ENCODE results near the gene DUSP1. TPM values are rescaled to one million over a fixed set of nuclear protein-coding genes. Genes with fewer than 3 reads are reported as not detected.

The DUSP1 gene
- total RNA-seq, 1 donor from 2014 or later = 84.5 TPM

GRCh38 chr5:172765766-172766286 lies 5.2 kb downstream of the DUSP1 start:
- peak; percentile 76 to 94 for DNase-seq (ENCODE audit: low read depth in 2 of 2)

- peak; percentile 100 for DNase-seq (ENCODE audit: low read depth in 2 of 2)
Observed at GRCh38 chr5:172764861-172765765, 5.9 kb downstream of the DUSP1 start.

GRCh38 chr5:172763120-172763464 lies 7.9 kb downstream of the DUSP1 start:
- DNase-seq (ENCODE audit: low read depth in 2 of 2) = no peak

GRCh38 chr5:172762214-172763119 lies 8.5 kb downstream of the DUSP1 start:
- DNase-seq (ENCODE audit: low read depth in 2 of 2) = no peak

- DNase-seq (ENCODE audit: low read depth in 2 of 2) = no peak
Observed at GRCh38 chr5:172760959-172761358, 10.0 kb downstream of the DUSP1 start.

- no peak for DNase-seq (ENCODE audit: low read depth in 2 of 2)
Observed at GRCh38 chr5:172760136-172760535, 10.9 kb downstream of the DUSP1 start.

GRCh38 chr5:172758834-172759149 lies 12.2 kb downstream of the DUSP1 start:
- no peak for DNase-seq (ENCODE audit: low read depth in 2 of 2)

- DNase-seq (ENCODE audit: low read depth in 2 of 2) = peak in 1 of 2 donors; percentile 91
Observed at GRCh38 chr5:172758077-172758833, 12.7 kb downstream of the DUSP1 start.

- no peak for DNase-seq (ENCODE audit: low read depth in 2 of 2)
Observed at GRCh38 chr5:172757394-172758010, 13.5 kb downstream of the DUSP1 start.

GRCh38 chr5:172756764-172757393 lies 14.1 kb downstream of the DUSP1 start:
- DNase-seq (ENCODE audit: low read depth in 2 of 2) = no peak

GRCh38 chr5:172754596-172755356 lies 16.2 kb downstream of the DUSP1 start:
- DNase-seq (ENCODE audit: low read depth in 2 of 2) = no peak

- DNase-seq (ENCODE audit: low read depth in 2 of 2) = no peak
Observed at GRCh38 chr5:172753101-172753500, 17.9 kb downstream of the DUSP1 start.

GRCh38 chr5:172751761-172752510 lies 19.1 kb downstream of the DUSP1 start:
- no peak for DNase-seq (ENCODE audit: low read depth in 2 of 2)

GRCh38 chr5:172749881-172750633 lies 20.9 kb downstream of the DUSP1 start:
- DNase-seq (ENCODE audit: low read depth in 2 of 2) = no peak

- no peak for DNase-seq (ENCODE audit: low read depth in 2 of 2)
Observed at GRCh38 chr5:172749076-172749475, 21.9 kb downstream of the DUSP1 start.

GRCh38 chr5:172748341-172748843 lies 22.6 kb downstream of the DUSP1 start:
- peak; percentile 86 to 95 for DNase-seq (ENCODE audit: low read depth in 2 of 2)

- DNase-seq (ENCODE audit: low read depth in 2 of 2) = no peak
Observed at GRCh38 chr5:172747471-172747870, 23.5 kb downstream of the DUSP1 start.

GRCh38 chr5:172746725-172747124 lies 24.3 kb downstream of the DUSP1 start:
- DNase-seq (ENCODE audit: low read depth in 2 of 2) = no peak

All from dermis microvascular lymphatic vessel endothelial cell (primary cell).